GM23248 (cell line): ENCODE results near the gene SEC14L1. TPM values are rescaled to one million over a fixed set of nuclear protein-coding genes. Genes with fewer than 3 reads are reported as not detected.

Experiments used
- DNase-seq: peaks from one replicate; pipeline ENCODE4 v3.0.0-alpha.2; 2015
- H2AFZ ChIP-seq: fragments of 200-600 bp; sonication (generic); 2 replicates; pipeline ENCODE4 v1.6.1; 2016; ENCODE audit warnings: antibody characterized with exemption
- H3F3A ChIP-seq: fragments of 200-600 bp; sonication (generic); 2 replicates; pipeline ENCODE4 v1.6.1; 2016; ENCODE audit warnings: mild to moderate bottlenecking, antibody characterized with exemption, mixed run types; ENCODE audit not compliant: insufficient read depth
- H3K27ac ChIP-seq: fragments of 200-600 bp; sonication (generic); 2 replicates; pipeline ENCODE4 v1.5.1; 2016; ENCODE audit warnings: mild to moderate bottlenecking
- H3K27me3 ChIP-seq: fragments of 200-600 bp; sonication (generic); replicated peaks from 2 replicates; pipeline ENCODE4 v1.6.1; 2016; ENCODE audit warnings: mild to moderate bottlenecking; ENCODE audit not compliant: insufficient read depth
- H3K36me3 ChIP-seq: fragments of 200-600 bp; sonication (generic); 2 replicates; pipeline ENCODE4 v1.6.1; 2016; ENCODE audit warnings: low read depth, mild to moderate bottlenecking
- H3K4me1 ChIP-seq: fragments of 200-600 bp; sonication (generic); 2 replicates; pipeline ENCODE4 v1.6.1; 2016; ENCODE audit warnings: mild to moderate bottlenecking; ENCODE audit not compliant: insufficient read depth
- H3K4me2 ChIP-seq: fragments of 200-600 bp; sonication (generic); one replicate; pipeline ENCODE4 v1.6.1; 2016; ENCODE audit warnings: mild to moderate bottlenecking; ENCODE audit not compliant: unreplicated experiment
- H3K4me3 ChIP-seq: fragments of 200-600 bp; sonication (generic); 2 replicates; pipeline ENCODE4 v1.5.1; 2016; ENCODE audit warnings: mild to moderate bottlenecking
- H3K79me2 ChIP-seq: fragments of 200-600 bp; sonication (generic); 2 replicates; pipeline ENCODE4 v1.6.1; 2016; ENCODE audit warnings: mild to moderate bottlenecking; ENCODE audit not compliant: insufficient read depth
- H3K9ac ChIP-seq: fragments of 200-600 bp; sonication (generic); 2 replicates; pipeline ENCODE4 v1.6.1; 2016; ENCODE audit warnings: mild to moderate bottlenecking
- H3K9me2 ChIP-seq: fragments of 200-600 bp; sonication (generic); 2 replicates; pipeline ENCODE4 v1.6.1; 2016; ENCODE audit warnings: mixed run types, mild to moderate bottlenecking, moderate library complexity; ENCODE audit not compliant: insufficient read depth
- H3K9me3 ChIP-seq: fragments of 200-600 bp; sonication (generic); one replicate; pipeline ENCODE4 v1.6.1; 2017; ENCODE audit warnings: low read depth
- H4K20me1 ChIP-seq: fragments of 200-600 bp; sonication (generic); 2 replicates; pipeline ENCODE4 v1.6.0; 2016; ENCODE audit not compliant: insufficient read depth
- EZH2 ChIP-seq: fragments of 200-600 bp; sonication (generic); IDR thresholded peaks from 2 replicates; pipeline ENCODE4 v1.6.1; 2018; ENCODE audit warnings: antibody characterized with exemption, mild to moderate bottlenecking; ENCODE audit not compliant: insufficient read depth, poor library complexity, severe bottlenecking
- EZH2phosphoT487 ChIP-seq: fragments of 200-600 bp; sonication (generic); IDR thresholded peaks from 2 replicates; pipeline ENCODE4 v1.6.1; 2018; ENCODE audit warnings: antibody characterized with exemption, moderate library complexity, mild to moderate bottlenecking, low read depth; ENCODE audit not compliant: insufficient read depth
- WGBS, 2 experiments: methylation state at CpG; one replicate each; pipeline ENCODE4 v1.1.6; 2015 to 2017; ENCODE audit warnings: low lambda C conversion rate in 2 of 2, low coverage in 1 of 2; ENCODE audit errors: missing lambda C conversion rate in 2 of 2; 5-methylcytosine and 5-hydroxymethylcytosine counted together
- in situ Hi-C: fragments of 300-500 bp; cut with MboI; formaldehyde crosslinking; loops from 2 replicates; pipeline ENCODE4 v1.15.0; 2020
- polyA plus RNA-seq: library from polyadenylated mRNA; unstranded; fragments of >200 nt; fragmentation: Nextera tagmentation; extraction: Ambion mirVana; gene quantifications from 2 replicates; pipeline ENCODE4 v1.2.1, GENCODE V29; 2016
- total RNA-seq: library from RNA; depleted of rRNA; stranded (reverse); fragments of >200 nt; shearing (Covaris generic); gene quantifications from 2 replicates; pipeline ENCODE4 v1.2.3, GENCODE V29; 2014

Gene SEC14L1
- total and polyA plus RNA-seq, 2 experiments from 2014 or later = 24.4 to 26.8 TPM

- H3K9me2 ChIP-seq = no peaks in the 10 kb centered on the region
- peaks cover 5% of the 10 kb centered on the region for H3K9me3 ChIP-seq
- peaks cover 55% of the 10 kb centered on the region for H3K79me2 ChIP-seq
- peaks cover 36% of the 10 kb centered on the region for H3F3A ChIP-seq
- H3K36me3 ChIP-seq = peaks cover 17% of the 10 kb centered on the region
- no peak for DNase-seq
- 70 to 73% methylated on average over 9 of the region's 9 CpGs for WGBS, 2 experiments
- peak overlapping the region; percentile 72 for H3K27ac ChIP-seq
- H3K4me1 ChIP-seq = peaks cover 35% of the 10 kb centered on the region
- H2AFZ ChIP-seq = peak overlapping the region; percentile 72
- peak overlapping the region; percentile 89 for H3K9ac ChIP-seq
- in situ Hi-C loops = no loop called here
- peak overlapping the region; percentile 83 for H3K4me2 ChIP-seq
- no peaks in the 10 kb centered on the region for H4K20me1 ChIP-seq
- H3K4me3 ChIP-seq = peak overlapping the region; percentile 96
- no peak for TF ChIP-seq EZH2
- no peaks in the 10 kb centered on the region for H3K27me3 ChIP-seq
These were observed 1.2 kb downstream of the SEC14L1 start for GRCh38 chr17:77141846-77142449.

GRCh38 chr17:77142689-77143088, 1.9 kb downstream of the SEC14L1 start:
- Histone ChIP-seq H3K4me3 (no peak overlapping the region), H3K27ac (no peak overlapping the region), H3K36me3 (peaks cover 23% of the 10 kb centered on the region)

GRCh38 chr17:77143306-77143705, 2.5 kb downstream of the SEC14L1 start:
- H3K27me3 ChIP-seq = no peaks in the 10 kb centered on the region
- H3K9me2 ChIP-seq = no peaks in the 10 kb centered on the region
- no peaks in the 10 kb centered on the region for H3K9me3 ChIP-seq
- H3K4me1 ChIP-seq = peaks cover 30% of the 10 kb centered on the region
- H3K9ac ChIP-seq = no peak overlapping the region
- in situ Hi-C loops = no loop called here
- H3K4me3 ChIP-seq = no peak overlapping the region
- H3K4me2 ChIP-seq = no peak overlapping the region
- no peak for DNase-seq
- peaks cover 28% of the 10 kb centered on the region for H3K36me3 ChIP-seq
- no peaks in the 10 kb centered on the region for H4K20me1 ChIP-seq
- no peak overlapping the region for H3K27ac ChIP-seq
- 5 to 24% methylated on average over 1 of the region's 1 CpG for whole genome bisulfite sequencing, 2 experiments
- peaks cover 69% of the 10 kb centered on the region for H3K79me2 ChIP-seq
- H2AFZ ChIP-seq = no peak overlapping the region
- peaks cover 26% of the 10 kb centered on the region for H3F3A ChIP-seq
- TF ChIP-seq EZH2 (no peak), EZH2phosphoT487 (no peak)

More at GRCh38 chr17:77142689-77143088, 1.9 kb downstream of the SEC14L1 start:
- Histone ChIP-seq H3K27me3 (no peaks in the 10 kb centered on the region), H2AFZ (no peak overlapping the region), H3K9me3 (no peaks in the 10 kb centered on the region), H3K9ac (no peak overlapping the region), H3K4me2 (no peak overlapping the region), H3K9me2 (no peaks in the 10 kb centered on the region), H3K79me2 (peaks cover 63% of the 10 kb centered on the region), H3K4me1 (peaks cover 33% of the 10 kb centered on the region), H3F3A (peaks cover 33% of the 10 kb centered on the region), H4K20me1 (no peaks in the 10 kb centered on the region)
- TF ChIP-seq EZH2phosphoT487 (no peak), EZH2 (no peak)
- WGBS, 2 experiments = 88 to 91% methylated on average over 8 of the region's 8 CpGs
- in situ Hi-C loops = no loop called here
- DNase-seq = no peak

DNA sequence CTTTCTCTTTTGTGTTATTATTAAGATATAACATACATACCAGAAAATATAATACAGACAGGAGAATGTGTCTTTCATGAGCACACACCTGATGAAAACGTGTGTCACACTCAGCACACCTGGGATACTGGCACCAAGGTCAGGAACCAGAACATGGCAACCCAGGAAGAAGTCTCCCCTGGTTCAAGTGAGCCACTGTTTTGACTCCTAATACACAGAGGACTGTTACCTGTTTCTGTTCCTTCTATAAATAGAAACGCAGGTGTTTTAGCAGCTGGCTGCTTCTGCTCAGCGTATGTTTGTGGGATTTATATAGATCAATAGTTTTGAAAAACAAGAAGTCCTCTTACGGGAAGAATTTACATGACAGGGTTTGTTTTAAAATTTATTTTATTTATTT, 3.5 kb downstream of the SEC14L1 start:
- peaks cover 28% of the 10 kb centered on the region for H3K36me3 ChIP-seq
- in situ Hi-C loops = no loop called here
- H3K9me2 ChIP-seq = no peaks in the 10 kb centered on the region
- 96 to 97% methylated on average over 4 of the region's 4 CpGs for WGBS, 2 experiments
- H3K27ac ChIP-seq = no peak overlapping the region
- no peak for TF ChIP-seq EZH2phosphoT487
- TF ChIP-seq EZH2 = no peak
- H3K4me2 ChIP-seq = no peak overlapping the region
- H3K9me3 ChIP-seq = no peaks in the 10 kb centered on the region
- peaks cover 17% of the 10 kb centered on the region for H3F3A ChIP-seq
- H3K79me2 ChIP-seq = peaks cover 77% of the 10 kb centered on the region
- H3K9ac ChIP-seq = no peak overlapping the region
- peaks cover 28% of the 10 kb centered on the region for H3K4me1 ChIP-seq
- no peak for DNase-seq
- H4K20me1 ChIP-seq = no peaks in the 10 kb centered on the region
- H3K27me3 ChIP-seq = no peaks in the 10 kb centered on the region
- no peak overlapping the region for H2AFZ ChIP-seq
- H3K4me3 ChIP-seq = no peak overlapping the region

DNA sequence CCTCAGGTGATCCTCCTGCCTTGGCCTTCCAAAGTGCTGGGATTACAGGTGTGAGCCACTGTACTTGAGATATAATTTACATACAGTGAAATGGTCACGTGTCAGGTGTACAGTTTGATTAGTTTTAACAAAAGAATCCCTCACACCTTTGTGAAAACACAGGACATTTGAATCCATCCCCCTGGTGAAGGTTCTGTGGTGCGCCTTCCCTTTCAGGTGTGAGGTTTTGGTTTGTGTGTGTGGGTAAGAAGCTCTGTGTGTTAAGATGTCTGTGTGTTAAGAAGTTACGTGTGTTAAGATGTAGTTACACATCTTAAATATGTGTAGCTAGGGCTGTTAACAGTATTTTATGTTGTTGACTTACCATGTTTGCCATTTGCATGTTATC, 4.4 kb downstream of the SEC14L1 start:
- in situ Hi-C loops = no loop called here
- H3F3A ChIP-seq = peaks cover 8% of the 10 kb centered on the region; the same call in 1 of the 2 replicates
- peak overlapping the region; percentile 10 for H3K4me2 ChIP-seq
- WGBS, 2 experiments = 98 to 100% methylated on average over 3 of the region's 3 CpGs
- no peak overlapping the region for H3K4me3 ChIP-seq
- H4K20me1 ChIP-seq = no peaks in the 10 kb centered on the region
- peak overlapping the region; percentile 39 for H3K9ac ChIP-seq
- peaks cover 28% of the 10 kb centered on the region for H3K36me3 ChIP-seq
- H3K9me3 ChIP-seq = no peaks in the 10 kb centered on the region
- no peak for TF ChIP-seq EZH2
- no peak for TF ChIP-seq EZH2phosphoT487
- peaks cover 87% of the 10 kb centered on the region for H3K79me2 ChIP-seq
- peak overlapping the region; percentile 55 for H3K27ac ChIP-seq
- H3K27me3 ChIP-seq = no peaks in the 10 kb centered on the region
- no peak for DNase-seq
- peaks cover 20% of the 10 kb centered on the region for H3K4me1 ChIP-seq
- no peak overlapping the region for H2AFZ ChIP-seq
- no peaks in the 10 kb centered on the region for H3K9me2 ChIP-seq
